Liver (tissue), 9 donors: ENCODE measurements around the gene LTB4R2. TPM values are rescaled to one million over a fixed set of nuclear protein-coding genes. Genes with fewer than 3 reads are reported as not detected.

ENCODE experiments used
- DNase-seq: peaks from one replicate; pipeline ENCODE4 v3.0.0-alpha.2; 2017; ENCODE audit warnings: low spot score
- H3K27ac ChIP-seq, 2 donors: one replicate each; pipeline ENCODE4 v1.7.0; 2013; ENCODE audit warnings: inconsistent platforms in 2 of 2, low read length in 2 of 2, control low read depth in 1 of 2, low read depth in 1 of 2, mild to moderate bottlenecking in 1 of 2
- H3K27me3 ChIP-seq, 4 donors: one replicate each; pipeline versions ENCODE4 v1.6.1 to v1.7.0; 2013; ENCODE audit warnings: low read length in 3 of 4, inconsistent platforms in 1 of 4, mild to moderate bottlenecking in 1 of 4, moderate library complexity in 1 of 4; ENCODE audit not compliant: control insufficient read depth in 4 of 4, insufficient read depth in 4 of 4
- H3K36me3 ChIP-seq, 4 donors: one replicate each; pipeline versions ENCODE4 v1.6.1 to v1.7.0; 2013; ENCODE audit warnings: low read length in 3 of 4, mild to moderate bottlenecking in 3 of 4, low read depth in 1 of 4, moderate library complexity in 1 of 4; ENCODE audit not compliant: control insufficient read depth in 4 of 4, insufficient read depth in 3 of 4
- H3K4me1 ChIP-seq, 4 donors: one replicate each; pipeline versions ENCODE4 v1.6.1 to v1.7.0; 2013; ENCODE audit warnings: low read length in 3 of 4, mild to moderate bottlenecking in 3 of 4, moderate library complexity in 1 of 4; ENCODE audit not compliant: control insufficient read depth in 4 of 4, insufficient read depth in 4 of 4
- H3K4me3 ChIP-seq, 3 donors: one replicate each; pipeline versions ENCODE4 v1.6.1 to v1.7.0; 2013; ENCODE audit warnings: low read length in 3 of 3, control low read depth in 1 of 3, low read depth in 1 of 3, mild to moderate bottlenecking in 1 of 3
- H3K9ac ChIP-seq, 2 donors: one replicate each; pipeline ENCODE4 v1.7.0; 2013; ENCODE audit warnings: low read length in 2 of 2, mild to moderate bottlenecking in 2 of 2, moderate library complexity in 2 of 2, control low read depth in 1 of 2, low read depth in 1 of 2
- H3K9me3 ChIP-seq, 4 donors: one replicate each; pipeline versions ENCODE4 v1.6.1 to v1.7.0; 2013; ENCODE audit warnings: low read length in 3 of 4; ENCODE audit not compliant: control insufficient read depth in 4 of 4
- EGR1 ChIP-seq, 2 donors: IDR thresholded peaks; 2 replicates each; pipeline ENCODE4 v1.6.1; 2016 to 2018; ENCODE audit warnings: antibody characterized with exemption in 2 of 2, low read depth in 2 of 2
- FOXA1 ChIP-seq: IDR thresholded peaks from 2 replicates; pipeline ENCODE4 v1.6.1; 2016; ENCODE audit warnings: antibody characterized with exemption
- FOXA2 ChIP-seq: IDR thresholded peaks from 2 replicates; pipeline ENCODE4 v1.6.1; 2016; ENCODE audit warnings: antibody characterized with exemption
- GABPA ChIP-seq, 2 donors: IDR thresholded peaks in 1 of 2; conservative IDR thresholded peaks in 1 of 2; 2 replicates each; pipeline ENCODE4 v1.6.1; 2016; ENCODE audit warnings: antibody characterized with exemption in 2 of 2, mild to moderate bottlenecking in 1 of 2, moderate library complexity in 1 of 2
- HNF4A ChIP-seq, 2 donors: conservative IDR thresholded peaks; 2 replicates each; pipeline ENCODE4 v1.6.1; 2016; ENCODE audit warnings: antibody characterized with exemption in 2 of 2, mild to moderate bottlenecking in 2 of 2
- HNF4G ChIP-seq: IDR thresholded peaks from 2 replicates; pipeline ENCODE4 v1.6.1; 2016; ENCODE audit warnings: antibody characterized with exemption
- JUND ChIP-seq, 2 donors: IDR thresholded peaks; 2 replicates each; pipeline ENCODE4 v1.6.1; 2016; ENCODE audit warnings: antibody characterized with exemption in 2 of 2
- NR2F2 ChIP-seq: IDR thresholded peaks from 2 replicates; pipeline ENCODE4 v1.6.1; 2016; ENCODE audit warnings: antibody characterized with exemption
- RAD21 ChIP-seq, 2 donors: IDR thresholded peaks; 2 replicates each; pipeline ENCODE4 v1.6.1; 2016; ENCODE audit warnings: antibody characterized with exemption in 2 of 2, mild to moderate bottlenecking in 2 of 2
- SP1 ChIP-seq: IDR thresholded peaks from 2 replicates; pipeline ENCODE4 v1.6.1; 2018; ENCODE audit warnings: antibody characterized with exemption, mild to moderate bottlenecking
- TAF1 ChIP-seq: conservative IDR thresholded peaks from 2 replicates; pipeline ENCODE4 v1.6.1; 2016; ENCODE audit warnings: antibody characterized with exemption, mild to moderate bottlenecking
- YY1 ChIP-seq: IDR thresholded peaks from 2 replicates; pipeline ENCODE4 v1.6.1; 2016; ENCODE audit warnings: antibody characterized with exemption, mild to moderate bottlenecking
- WGBS: extraction: QIAGEN DNeasy Blood & Tissue Kit; methylation state at CpG from one replicate; pipeline ENCODE4 v1.1.7; 2013; 5-methylcytosine and 5-hydroxymethylcytosine counted together
- polyA plus RNA-seq, 2 donors: library from polyadenylated mRNA; stranded (reverse) in 1 of 2; unstranded in 1 of 2; fragments of 200-250 nt in 1 of 2; fragments of >200 nt in 1 of 2; fragmentation: Nextera tagmentation in 1 of 2; extraction: Ambion mirVana in 1 of 2; gene quantifications; one replicate each; pipeline versions ENCODE4 v1.2.1 to v1.2.3, GENCODE V29; 2013 to 2015
- total RNA-seq, 2 donors: library from RNA; depleted of rRNA; stranded (reverse); fragments of >200 nt; gene quantifications; one replicate each; pipeline ENCODE4 v1.2.3, GENCODE V29; 2014
- TF ChIP-seq, protein P1 (sequence below): IDR thresholded peaks from 2 replicates; pipeline ENCODE4 v1.6.1; 2016; ENCODE audit warnings: antibody characterized with exemption
- TF ChIP-seq, protein P2 (sequence below): IDR thresholded peaks from 2 replicates; pipeline ENCODE4 v1.6.1; 2016; ENCODE audit warnings: antibody characterized with exemption
- TF ChIP-seq, protein P3 (sequence below): IDR thresholded peaks from 2 replicates; pipeline ENCODE4 v1.6.1; 2016; ENCODE audit warnings: antibody characterized with exemption, mild to moderate bottlenecking
- TF ChIP-seq, protein P4 (sequence below): IDR thresholded peaks from 2 replicates; pipeline ENCODE4 v1.6.1; 2016; ENCODE audit warnings: antibody characterized with exemption
- donor health status: healthy.
- donor health status: healthy.
- donor health status: healthy.
- donor health status: healthy.
- donor health status: healthy.

Gene LTB4R2
- total and polyA plus RNA-seq, 4 donors, result 0.28 to 11.3 (median 1.9) TPM

DNA sequence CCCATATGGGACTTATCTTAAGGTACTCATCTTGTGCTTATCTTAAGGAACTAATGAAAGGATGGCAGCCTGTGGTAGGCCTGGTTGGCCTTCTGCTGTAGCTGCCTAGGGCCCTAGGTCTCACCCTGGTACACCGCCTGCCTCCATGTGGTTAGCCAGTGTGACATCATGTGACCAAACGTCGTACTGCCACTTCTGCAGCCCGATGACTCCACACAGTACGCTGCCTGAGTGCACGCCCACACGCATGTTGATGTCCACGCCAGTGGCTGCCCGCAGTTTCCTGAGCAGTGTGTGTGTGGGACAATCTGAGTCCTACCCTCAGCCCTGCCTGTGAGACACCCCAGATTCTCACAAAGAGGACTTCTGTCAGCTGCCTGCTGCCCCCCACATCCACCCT is 19.8 kb downstream of the LTB4R2 start:
- WGBS, result 84% methylated on average over 9 of the region's 9 CpGs

DNA sequence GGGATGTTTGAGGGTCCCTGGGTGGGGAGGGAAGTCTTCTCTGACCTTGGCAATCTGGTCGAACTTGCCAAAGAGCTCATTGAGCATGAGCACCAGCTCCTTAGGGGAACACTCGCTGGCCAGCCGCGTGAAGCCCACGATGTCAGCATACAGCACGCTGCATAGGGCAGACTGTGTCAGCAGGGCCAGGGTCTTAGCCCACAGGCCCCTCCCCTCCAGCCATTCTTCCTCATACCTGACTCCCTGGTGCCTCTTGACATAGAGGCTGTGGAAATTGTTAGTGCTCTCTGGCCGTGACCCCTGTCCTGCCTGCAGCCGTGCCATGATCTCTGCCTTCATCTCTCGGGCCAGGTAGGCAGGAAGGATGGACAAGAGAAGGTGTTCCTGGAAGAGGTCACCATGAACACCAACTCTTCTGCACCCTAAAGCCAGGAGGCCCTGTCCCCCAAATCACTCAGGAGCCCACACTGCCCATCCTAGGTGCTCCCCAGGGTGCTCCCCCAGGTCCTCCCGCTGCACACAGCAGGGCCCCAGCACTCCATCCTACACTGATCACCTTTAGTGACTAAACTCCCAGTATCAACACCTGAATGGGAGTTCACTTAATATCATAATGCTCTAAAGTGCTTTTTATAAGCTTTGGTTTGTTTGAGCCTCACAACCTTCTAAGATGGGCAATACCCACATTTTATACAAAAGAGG is 21.2 kb downstream of the LTB4R2 start:
- Histone ChIP-seq H3K27ac (no peak overlapping the region), H3K4me1 (peaks cover 9 to 46% (median 22%) of the 10 kb centered on the region in 4 donors), H3K27me3 (no peaks in the 10 kb centered on the region)
- TF ChIP-seq, protein P1, sequence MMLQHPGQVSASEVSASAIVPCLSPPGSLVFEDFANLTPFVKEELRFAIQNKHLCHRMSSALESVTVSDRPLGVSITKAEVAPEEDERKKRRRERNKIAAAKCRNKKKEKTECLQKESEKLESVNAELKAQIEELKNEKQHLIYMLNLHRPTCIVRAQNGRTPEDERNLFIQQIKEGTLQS, result no peak
- TF ChIP-seq NR2F2 (no peak), JUND (IDR thresholded peaks at IDR 0.05) (no peak), EGR1 (IDR thresholded peaks at IDR 0.05; ENCODE audit: low read depth in 2 of 2) (no peak), FOXA1 (no peak), GABPA (IDR thresholded peaks at IDR 0.05 in 1 of 2, conservative IDR thresholded peaks at IDR 0.05 in 1 of 2) (no peak), RAD21 (IDR thresholded peaks at IDR 0.05) (no peak), YY1 (no peak), HNF4G (no peak), SP1 (no peak), TAF1 (no peak), FOXA2 (no peak)
- TF ChIP-seq, protein P2, sequence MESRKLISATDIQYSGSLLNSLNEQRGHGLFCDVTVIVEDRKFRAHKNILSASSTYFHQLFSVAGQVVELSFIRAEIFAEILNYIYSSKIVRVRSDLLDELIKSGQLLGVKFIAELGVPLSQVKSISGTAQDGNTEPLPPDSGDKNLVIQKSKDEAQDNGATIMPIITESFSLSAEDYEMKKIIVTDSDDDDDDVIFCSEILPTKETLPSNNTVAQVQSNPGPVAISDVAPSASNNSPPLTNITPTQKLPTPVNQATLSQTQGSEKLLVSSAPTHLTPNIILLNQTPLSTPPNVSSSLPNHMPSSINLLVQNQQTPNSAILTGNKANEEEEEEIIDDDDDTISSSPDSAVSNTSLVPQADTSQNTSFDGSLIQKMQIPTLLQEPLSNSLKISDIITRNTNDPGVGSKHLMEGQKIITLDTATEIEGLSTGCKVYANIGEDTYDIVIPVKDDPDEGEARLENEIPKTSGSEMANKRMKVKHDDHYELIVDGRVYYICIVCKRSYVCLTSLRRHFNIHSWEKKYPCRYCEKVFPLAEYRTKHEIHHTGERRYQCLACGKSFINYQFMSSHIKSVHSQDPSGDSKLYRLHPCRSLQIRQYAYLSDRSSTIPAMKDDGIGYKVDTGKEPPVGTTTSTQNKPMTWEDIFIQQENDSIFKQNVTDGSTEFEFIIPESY, result no peak
- TF ChIP-seq, protein P3, sequence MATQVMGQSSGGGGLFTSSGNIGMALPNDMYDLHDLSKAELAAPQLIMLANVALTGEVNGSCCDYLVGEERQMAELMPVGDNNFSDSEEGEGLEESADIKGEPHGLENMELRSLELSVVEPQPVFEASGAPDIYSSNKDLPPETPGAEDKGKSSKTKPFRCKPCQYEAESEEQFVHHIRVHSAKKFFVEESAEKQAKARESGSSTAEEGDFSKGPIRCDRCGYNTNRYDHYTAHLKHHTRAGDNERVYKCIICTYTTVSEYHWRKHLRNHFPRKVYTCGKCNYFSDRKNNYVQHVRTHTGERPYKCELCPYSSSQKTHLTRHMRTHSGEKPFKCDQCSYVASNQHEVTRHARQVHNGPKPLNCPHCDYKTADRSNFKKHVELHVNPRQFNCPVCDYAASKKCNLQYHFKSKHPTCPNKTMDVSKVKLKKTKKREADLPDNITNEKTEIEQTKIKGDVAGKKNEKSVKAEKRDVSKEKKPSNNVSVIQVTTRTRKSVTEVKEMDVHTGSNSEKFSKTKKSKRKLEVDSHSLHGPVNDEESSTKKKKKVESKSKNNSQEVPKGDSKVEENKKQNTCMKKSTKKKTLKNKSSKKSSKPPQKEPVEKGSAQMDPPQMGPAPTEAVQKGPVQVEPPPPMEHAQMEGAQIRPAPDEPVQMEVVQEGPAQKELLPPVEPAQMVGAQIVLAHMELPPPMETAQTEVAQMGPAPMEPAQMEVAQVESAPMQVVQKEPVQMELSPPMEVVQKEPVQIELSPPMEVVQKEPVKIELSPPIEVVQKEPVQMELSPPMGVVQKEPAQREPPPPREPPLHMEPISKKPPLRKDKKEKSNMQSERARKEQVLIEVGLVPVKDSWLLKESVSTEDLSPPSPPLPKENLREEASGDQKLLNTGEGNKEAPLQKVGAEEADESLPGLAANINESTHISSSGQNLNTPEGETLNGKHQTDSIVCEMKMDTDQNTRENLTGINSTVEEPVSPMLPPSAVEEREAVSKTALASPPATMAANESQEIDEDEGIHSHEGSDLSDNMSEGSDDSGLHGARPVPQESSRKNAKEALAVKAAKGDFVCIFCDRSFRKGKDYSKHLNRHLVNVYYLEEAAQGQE, result no peak
- TF ChIP-seq, protein P4, sequence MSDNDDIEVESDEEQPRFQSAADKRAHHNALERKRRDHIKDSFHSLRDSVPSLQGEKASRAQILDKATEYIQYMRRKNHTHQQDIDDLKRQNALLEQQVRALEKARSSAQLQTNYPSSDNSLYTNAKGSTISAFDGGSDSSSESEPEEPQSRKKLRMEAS, result no peak

More for the DNA sequence above, 19.8 kb downstream of the LTB4R2 start:
- no peak overlapping the region for H3K4me3 ChIP-seq
- H3K36me3 ChIP-seq, result no peaks in the 10 kb centered on the region
- H3K27ac ChIP-seq, result no peak overlapping the region
- no peaks in the 10 kb centered on the region for H3K9me3 ChIP-seq
- TF ChIP-seq YY1 (no peak), FOXA1 (no peak), RAD21 (IDR thresholded peaks at IDR 0.05) (no peak), SP1 (no peak), NR2F2 (no peak), EGR1 (IDR thresholded peaks at IDR 0.05; ENCODE audit: low read depth in 2 of 2) (no peak), HNF4A (conservative IDR thresholded peaks at IDR 0.05) (no peak), HNF4G (no peak), TAF1 (no peak)
- TF ChIP-seq, protein P2, result no peak
- TF ChIP-seq, protein P3, result no peak
- no peaks in the 10 kb centered on the region for H3K27me3 ChIP-seq
- peaks cover 9 to 35% (median 20%) of the 10 kb centered on the region in 4 donors for H3K4me1 ChIP-seq
- no peak overlapping the region for H3K9ac ChIP-seq
- no peak for DNase-seq

More for the DNA sequence above, 21.2 kb downstream of the LTB4R2 start:
- DNase-seq, result no peak
- no peaks in the 10 kb centered on the region for H3K36me3 ChIP-seq
- no peak overlapping the region for H3K4me3 ChIP-seq
- H3K9ac ChIP-seq, result no peak overlapping the region
- no peaks in the 10 kb centered on the region for H3K9me3 ChIP-seq
- 93% methylated on average over 10 of the region's 10 CpGs for WGBS
